GM12878 (cell line): ENCODE data around the gene CTNS. TPM values are rescaled to one million over a fixed set of nuclear protein-coding genes. Genes with fewer than 3 reads are reported as not detected.

Experiments used
- ATAC-seq: fragments of 200-7000 bp; cut with Tn5 transposase; 3 replicates; pipeline ENCODE4 v1.9.1; 2020; ENCODE audit warnings: mild to moderate bottlenecking, moderate library complexity
- BruUV-seq: library from RNA; stranded (reverse); fragments of 400-500 nt; replicated peaks from 2 replicates; lab custom pipeline; 2021; lab: Mats Ljungman, UMichigan
- CTCF ChIA-PET: fragments of 300-600 bp; sonication (Branson Sonifier 250); formaldehyde crosslinking; extraction: SDS; loops from one replicate; lab custom pipeline; 2021; ENCODE audit warnings: inconsistent platforms; lab: Yijun Ruan, JAX
- POLR2A ChIA-PET: fragments of 350-600 bp; formaldehyde crosslinking; extraction: SDS; loops from one replicate; lab custom pipeline; 2021; ENCODE audit warnings: inconsistent platforms; lab: Charles Lee
- RAD21 ChIA-PET: fragments of 300-600 bp; sonication (Branson Sonifier 250); formaldehyde crosslinking; loops from one replicate; lab custom pipeline; 2023; ENCODE audit warnings: antibody characterized with exemption; ENCODE audit not compliant: unreplicated experiment; lab: Charles Lee
- SMC1A ChIA-PET: fragments of 300-600 bp; sonication (Branson Sonifier 250); formaldehyde crosslinking; loops from one replicate; lab custom pipeline; 2023; ENCODE audit not compliant: unreplicated experiment, uncharacterized antibody; lab: Charles Lee
- DNase-seq: peaks from one replicate; pipeline ENCODE4 v3.0.0-alpha.2; 2011; ENCODE audit warnings: low read depth, low spot score
- FAIRE-seq: peaks from 3 replicates; lab custom pipeline; 2011; peaks lifted over from hg19 to GRCh38; lab: Jason Lieb, UNC
- H2AFZ ChIP-seq: 2 replicates; pipeline ENCODE4 v1.6.0; 2011; ENCODE audit warnings: low read depth, low read length, control low read depth; ENCODE audit not compliant: control insufficient read depth
- H3K27ac ChIP-seq: 2 replicates; pipeline ENCODE4 v1.5.1; 2011; ENCODE audit warnings: control low read depth; ENCODE audit not compliant: control insufficient read depth, insufficient read depth
- H3K27me3 ChIP-seq, 2 experiments: replicated peaks in 1 of 2; 2 replicates each; pipeline versions ENCODE4 v1.6.0 to v1.6.1; 2011; ENCODE audit warnings: low read length in 1 of 2; ENCODE audit not compliant: control insufficient read depth in 2 of 2, insufficient read depth in 2 of 2
- H3K36me3 ChIP-seq, 2 experiments: 2 replicates each; pipeline ENCODE4 v1.5.1; 2011; ENCODE audit warnings: low read length in 1 of 2; ENCODE audit not compliant: control insufficient read depth in 2 of 2, insufficient read depth in 2 of 2
- H3K4me1 ChIP-seq: 2 replicates; pipeline ENCODE4 v1.6.1; 2011; ENCODE audit warnings: mild to moderate bottlenecking, low read length, moderate library complexity, mixed read lengths; ENCODE audit not compliant: control insufficient read depth, insufficient read depth
- H3K4me2 ChIP-seq: 2 replicates; pipeline ENCODE4 v1.6.0; 2011; ENCODE audit warnings: control low read depth; ENCODE audit not compliant: control insufficient read depth, insufficient read depth
- H3K4me3 ChIP-seq: fragments of 200-600 bp; sonication (generic); 2 replicates; pipeline ENCODE4 v1.5.1; 2016
- H3K79me2 ChIP-seq: 2 replicates; pipeline ENCODE4 v1.6.0; 2011; ENCODE audit warnings: low read length; ENCODE audit not compliant: control insufficient read depth, insufficient read depth
- H3K9ac ChIP-seq: 2 replicates; pipeline ENCODE4 v1.8.0; 2011; ENCODE audit warnings: low read length, control low read depth, mixed read lengths; ENCODE audit not compliant: control insufficient read depth, insufficient read depth
- H3K9me3 ChIP-seq: replicated peaks from 3 replicates; pipeline ENCODE4 v1.5.1; 2011; ENCODE audit warnings: mild to moderate bottlenecking, low read length; ENCODE audit not compliant: control insufficient read depth, insufficient read depth
- H4K20me1 ChIP-seq: 2 replicates; pipeline ENCODE4 v1.6.0; 2011; ENCODE audit not compliant: control insufficient read depth, insufficient read depth
- CHD2 ChIP-seq: IDR thresholded peaks from 2 replicates; pipeline ENCODE4 v1.6.1; 2011; ENCODE audit warnings: low read depth, low read length, improper control_type of control experiment, borderline replicate concordance
- CREM ChIP-seq: IDR thresholded peaks from 2 replicates; pipeline ENCODE4 v1.6.1; 2014; ENCODE audit warnings: antibody characterized with exemption, low read depth
- EP300 ChIP-seq, 2 experiments: fragments of 150-350 bp in 1 of 2; IDR thresholded peaks; 2 replicates each; pipeline ENCODE4 v1.6.1; 2011 to 2012; ENCODE audit warnings: low read depth in 2 of 2, low read length in 2 of 2, borderline replicate concordance in 1 of 2, improper control_type of control experiment in 1 of 2, inconsistent platforms in 1 of 2; ENCODE audit not compliant: control insufficient read depth in 1 of 2
- FOXM1 ChIP-seq: IDR thresholded peaks from 2 replicates; pipeline ENCODE4 v1.6.1; 2012; ENCODE audit warnings: low read depth, mild to moderate bottlenecking, inconsistent platforms, low read length, moderate library complexity
- HCFC1 ChIP-seq: fragments of 150-350 bp; IDR thresholded peaks from 2 replicates; pipeline ENCODE4 v1.6.1; 2014; ENCODE audit warnings: low read length
- IKZF1 ChIP-seq: fragments of 450-650 bp; conservative IDR thresholded peaks from 2 replicates; pipeline ENCODE4 v1.6.1; 2017; ENCODE audit warnings: antibody characterized with exemption, mild to moderate bottlenecking
- MYC ChIP-seq: IDR thresholded peaks from 2 replicates; pipeline ENCODE4 v1.6.1; 2011; ENCODE audit warnings: mild to moderate bottlenecking, low read length, moderate library complexity, inconsistent platforms; ENCODE audit not compliant: insufficient read depth, insufficient replicate concordance, insufficient read length, severe bottlenecking
- POU2F2 ChIP-seq: IDR thresholded peaks from 3 replicates; pipeline ENCODE4 v1.6.1; 2011; ENCODE audit warnings: low read depth, mild to moderate bottlenecking, low read length, borderline replicate concordance
- RAD21 ChIP-seq: IDR thresholded peaks from 2 replicates; pipeline ENCODE4 v1.6.1; 2011; ENCODE audit warnings: mild to moderate bottlenecking, low read depth, low read length, moderate library complexity; ENCODE audit not compliant: insufficient read depth
- RELA ChIP-seq: fragments of 450-650 bp; IDR thresholded peaks from 2 replicates; pipeline ENCODE4 v1.8.0; 2014; ENCODE audit warnings: borderline replicate concordance; ENCODE audit not compliant: partially characterized antibody
- SMC3 ChIP-seq: IDR thresholded peaks from 2 replicates; pipeline ENCODE4 v1.6.1; 2011; ENCODE audit warnings: low read length, improper control_type of control experiment, borderline replicate concordance
- SP1 ChIP-seq: IDR thresholded peaks from one replicate; pipeline ENCODE4 v1.6.1; 2011; ENCODE audit warnings: low read depth, low read length
- YBX1 ChIP-seq: fragments of 450-650 bp; IDR thresholded peaks from 2 replicates; pipeline ENCODE4 v1.6.1; 2016; ENCODE audit warnings: antibody characterized with exemption
- WGBS: methylation state at CpG from one replicate; pipeline ENCODE4 v1.1.6; 2016; ENCODE audit warnings: low lambda C conversion rate; ENCODE audit not compliant: insufficient replicate concordance, insufficient coverage; ENCODE audit errors: missing lambda C conversion rate; 5-methylcytosine and 5-hydroxymethylcytosine counted together
- in situ Hi-C: fragments of 300-500 bp; cut with MboI; formaldehyde crosslinking; loops from 9 replicates; pipeline ENCODE4 v1.14.3; 2018; ENCODE audit warnings: mixed read lengths
- intact Hi-C: fragments of 100-400 bp; cut with micrococcal nuclease; formaldehyde crosslinking; loops from one replicate; pipeline ENCODE4 v1.14.2; 2022; ENCODE audit not compliant: unreplicated experiment
- polyA plus RNA-seq, 11 experiments: library from polyadenylated mRNA; depleted of rRNA in 4 of 11; unstranded in 6 of 11; stranded (reverse) in 5 of 11; fragments of >200 nt; fragmentation: Nextera tagmentation in 4 of 11; fragmentation: Illumina TruSeq in 1 of 11; extraction: Ambion mirVana in 4 of 11; extraction: Trizol in 1 of 11; gene quantifications; 1 replicate in 1 of 11; 2 replicates in 10 of 11; pipeline versions ENCODE4 v1.2.1 to v1.2.3, GENCODE V29; 2011 to 2016; ENCODE audit warnings: inconsistent platforms in 2 of 11, missing spikeins in 2 of 11, low read depth in 1 of 11
- total RNA-seq, 4 experiments: library from RNA; depleted of rRNA in 3 of 4; stranded (reverse); fragments of >200 nt in 3 of 4; fragmentation: Illumina TruSeq in 1 of 4; extraction: Trizol in 1 of 4; gene quantifications; 2 replicates each; pipeline versions ENCODE4 v1.2.1 to v1.2.3, GENCODE V29; 2013 to 2021
- TF ChIP-seq, protein P1 (sequence below): fragments of 450-650 bp; IDR thresholded peaks from 2 replicates; pipeline ENCODE4 v1.6.1; 2016; ENCODE audit warnings: mild to moderate bottlenecking
- TF ChIP-seq, protein P2 (sequence below): fragments of 450-650 bp; formaldehyde crosslinking; IDR thresholded peaks from 2 replicates; pipeline ENCODE4 v1.5.0; 2022; ENCODE audit warnings: mild to moderate bottlenecking, missing genetic modification characterization

CTNS gene
- total and polyA plus RNA-seq, 10 of the 15 experiments (the other 5 are each of a cell fraction or from before 2014, with no cell fraction given) = 0.92 to 10.7 (median 6.4) TPM

DNA sequence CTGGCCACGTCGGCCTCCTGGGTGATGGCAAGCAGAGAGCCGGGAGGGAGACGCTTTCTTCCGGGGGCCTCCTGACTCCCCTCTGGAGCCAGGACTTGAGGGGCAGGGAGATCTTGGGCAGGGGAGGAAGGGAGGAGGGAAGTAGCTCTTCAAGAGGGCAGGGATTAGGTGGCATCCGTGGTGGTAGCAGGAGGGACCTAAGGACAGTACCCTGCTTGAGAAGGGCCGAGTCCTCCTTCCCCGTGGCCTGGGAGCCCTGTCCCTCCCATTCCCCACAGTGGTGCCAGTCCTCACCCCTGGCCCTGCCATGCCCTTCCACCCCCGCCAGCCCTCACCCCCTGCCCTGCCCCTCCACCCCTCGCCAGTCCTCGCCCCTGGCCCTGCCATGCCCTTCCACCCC is 19.2 kb downstream of the CTNS start:
- H3K9me3 ChIP-seq = no peaks in the 10 kb centered on the region
- ATAC-seq (no peak), DNase-seq (no peak), FAIRE-seq (no peak)
- no peaks in the 10 kb centered on the region for H4K20me1 ChIP-seq
- no peaks in the 10 kb centered on the region for H3K4me1 ChIP-seq
- H3K4me3 ChIP-seq = no peak overlapping the region
- in situ Hi-C loops (no loop called here), intact Hi-C loops (no loop called here)
- CTCF ChIA-PET = no interaction called here
- TF ChIP-seq HCFC1 = no peak
- no peak for TF ChIP-seq RAD21
- TF ChIP-seq CREM = no peak
- TF ChIP-seq SP1 = no peak
- no peak for TF ChIP-seq MYC
- TF ChIP-seq, protein P1, sequence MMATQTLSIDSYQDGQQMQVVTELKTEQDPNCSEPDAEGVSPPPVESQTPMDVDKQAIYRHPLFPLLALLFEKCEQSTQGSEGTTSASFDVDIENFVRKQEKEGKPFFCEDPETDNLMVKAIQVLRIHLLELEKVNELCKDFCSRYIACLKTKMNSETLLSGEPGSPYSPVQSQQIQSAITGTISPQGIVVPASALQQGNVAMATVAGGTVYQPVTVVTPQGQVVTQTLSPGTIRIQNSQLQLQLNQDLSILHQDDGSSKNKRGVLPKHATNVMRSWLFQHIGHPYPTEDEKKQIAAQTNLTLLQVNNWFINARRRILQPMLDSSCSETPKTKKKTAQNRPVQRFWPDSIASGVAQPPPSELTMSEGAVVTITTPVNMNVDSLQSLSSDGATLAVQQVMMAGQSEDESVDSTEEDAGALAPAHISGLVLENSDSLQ = no peak
- TF ChIP-seq YBX1 = no peak
- no peak for TF ChIP-seq CHD2
- H2AFZ ChIP-seq = no peak overlapping the region
- H3K79me2 ChIP-seq = no peaks in the 10 kb centered on the region
- no peak overlapping the region for H3K4me2 ChIP-seq
- no peak overlapping the region for H3K27ac ChIP-seq
- no peak overlapping the region for H3K9ac ChIP-seq
- RAD21 ChIA-PET = no interaction called here
- POLR2A ChIA-PET = no interaction called here
- no peaks in the 10 kb centered on the region for H3K36me3 ChIP-seq
- H3K27me3 ChIP-seq = no peaks in the 10 kb centered on the region
- SMC1A ChIA-PET = no interaction called here
- BruUV-seq = no TSS peak
- WGBS = 86% methylated on average over 8 of the region's 11 CpGs

DNA sequence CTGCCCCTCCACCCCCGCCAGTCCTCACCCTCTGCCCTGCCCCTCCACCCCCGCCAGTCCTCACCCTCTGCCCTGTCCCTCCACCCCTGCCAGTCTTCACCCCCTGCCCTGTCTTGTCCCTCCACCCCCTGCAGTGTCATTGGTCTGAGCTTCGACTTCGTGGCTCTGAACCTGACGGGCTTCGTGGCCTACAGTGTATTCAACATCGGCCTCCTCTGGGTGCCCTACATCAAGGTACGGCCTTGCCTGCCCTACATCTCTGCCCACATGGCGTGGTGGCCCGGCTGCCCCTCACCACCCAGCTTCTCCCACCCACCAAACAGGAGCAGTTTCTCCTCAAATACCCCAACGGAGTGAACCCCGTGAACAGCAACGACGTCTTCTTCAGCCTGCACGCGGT is 19.8 kb downstream of the CTNS start:
- Histone ChIP-seq H3K27me3 (no peaks in the 10 kb centered on the region), H3K4me3 (no peak overlapping the region), H3K4me1 (no peaks in the 10 kb centered on the region), H3K79me2 (no peaks in the 10 kb centered on the region), H3K9ac (no peak overlapping the region), H3K27ac (no peak overlapping the region), H3K4me2 (no peak overlapping the region), H4K20me1 (no peaks in the 10 kb centered on the region), H3K36me3 (no peaks in the 10 kb centered on the region), H2AFZ (no peak overlapping the region), H3K9me3 (no peaks in the 10 kb centered on the region)
- ChIA-PET SMC1A (no interaction called here), CTCF (no interaction called here), RAD21 (no interaction called here), POLR2A (no interaction called here)
- no TSS peak for BruUV-seq
- in situ Hi-C loops (no loop called here), intact Hi-C loops (no loop called here)
- DNase-seq = no peak
- 95% methylated on average over 14 of the region's 16 CpGs for WGBS
- ATAC-seq = no peak
- no peak for FAIRE-seq
- TF ChIP-seq POU2F2 (no peak), FOXM1 (no peak), IKZF1 (no peak), SMC3 (no peak), EP300 (IDR thresholded peaks at IDR 0.05; ENCODE audit: borderline replicate concordance in 1 of 2, control insufficient read depth in 1 of 2, low read depth in 2 of 2, low read length in 2 of 2) (no peak), RELA (no peak)
- TF ChIP-seq, protein P2, sequence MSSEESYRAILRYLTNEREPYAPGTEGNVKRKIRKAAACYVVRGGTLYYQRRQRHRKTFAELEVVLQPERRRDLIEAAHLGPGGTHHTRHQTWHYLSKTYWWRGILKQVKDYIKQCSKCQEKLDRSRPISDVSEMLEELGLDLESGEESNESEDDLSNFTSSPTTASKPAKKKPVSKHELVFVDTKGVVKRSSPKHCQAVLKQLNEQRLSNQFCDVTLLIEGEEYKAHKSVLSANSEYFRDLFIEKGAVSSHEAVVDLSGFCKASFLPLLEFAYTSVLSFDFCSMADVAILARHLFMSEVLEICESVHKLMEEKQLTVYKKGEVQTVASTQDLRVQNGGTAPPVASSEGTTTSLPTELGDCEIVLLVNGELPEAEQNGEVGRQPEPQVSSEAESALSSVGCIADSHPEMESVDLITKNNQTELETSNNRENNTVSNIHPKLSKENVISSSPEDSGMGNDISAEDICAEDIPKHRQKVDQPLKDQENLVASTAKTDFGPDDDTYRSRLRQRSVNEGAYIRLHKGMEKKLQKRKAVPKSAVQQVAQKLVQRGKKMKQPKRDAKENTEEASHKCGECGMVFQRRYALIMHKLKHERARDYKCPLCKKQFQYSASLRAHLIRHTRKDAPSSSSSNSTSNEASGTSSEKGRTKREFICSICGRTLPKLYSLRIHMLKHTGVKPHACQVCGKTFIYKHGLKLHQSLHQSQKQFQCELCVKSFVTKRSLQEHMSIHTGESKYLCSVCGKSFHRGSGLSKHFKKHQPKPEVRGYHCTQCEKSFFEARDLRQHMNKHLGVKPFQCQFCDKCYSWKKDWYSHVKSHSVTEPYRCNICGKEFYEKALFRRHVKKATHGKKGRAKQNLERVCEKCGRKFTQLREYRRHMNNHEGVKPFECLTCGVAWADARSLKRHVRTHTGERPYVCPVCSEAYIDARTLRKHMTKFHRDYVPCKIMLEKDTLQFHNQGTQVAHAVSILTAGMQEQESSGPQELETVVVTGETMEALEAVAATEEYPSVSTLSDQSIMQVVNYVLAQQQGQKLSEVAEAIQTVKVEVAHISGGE (CRISPR knock-in tag) = no peak
